ENCODE data around the gene PLCG2.

PLCG2 gene

GRCh38 chr16:81888520-81889394 lies 109.7 kb downstream of the PLCG2 start:
- TF ChIP-seq TOX (CRISPR knock-in tag; IDR thresholded peaks at IDR 0.05; ENCODE audit: borderline replicate concordance) (no peak), PPARA (CRISPR knock-in tag; IDR thresholded peaks at IDR 0.05; ENCODE audit: borderline replicate concordance) (no peak), POU6F1 (CRISPR knock-in tag; IDR thresholded peaks at IDR 0.05; ENCODE audit: borderline replicate concordance, low read depth) (no peak), ZNF8 (CRISPR knock-in tag; IDR thresholded peaks at IDR 0.05) (no peak), ISL1 (CRISPR knock-in tag; IDR thresholded peaks at IDR 0.05) (no peak), ZC3H10 (CRISPR knock-in tag; IDR thresholded peaks at IDR 0.05) (no peak), CSDC2 (CRISPR knock-in tag; IDR thresholded peaks at IDR 0.05) (no peak), TCF4 (CRISPR knock-in tag; IDR thresholded peaks at IDR 0.05; ENCODE audit: borderline replicate concordance) (no peak), CREB5 (CRISPR knock-in tag; IDR thresholded peaks at IDR 0.05; ENCODE audit: low read depth) (no peak), PATZ1 (CRISPR knock-in tag; IDR thresholded peaks at IDR 0.05; ENCODE audit: borderline replicate concordance) (no peak), ZFP30 (CRISPR knock-in tag; IDR thresholded peaks at IDR 0.05) (no peak), GLIS3 (CRISPR knock-in tag; IDR thresholded peaks at IDR 0.05) (no peak), CSRNP3 (CRISPR knock-in tag; IDR thresholded peaks at IDR 0.05) (no peak), ESRRG (CRISPR knock-in tag; IDR thresholded peaks at IDR 0.05) (no peak), BACH2 (CRISPR knock-in tag; IDR thresholded peaks at IDR 0.05; ENCODE audit: borderline replicate concordance) (no peak), ZFP3 (CRISPR knock-in tag; IDR thresholded peaks at IDR 0.05) (no peak), OSR1 (CRISPR knock-in tag; IDR thresholded peaks at IDR 0.05) (no peak), ARNTL (CRISPR knock-in tag; IDR thresholded peaks at IDR 0.05; ENCODE audit: borderline replicate concordance, low read depth) (no peak), RARB (CRISPR knock-in tag; IDR thresholded peaks at IDR 0.05) (no peak)
- ATAC-seq, result no peak

- no peak for ATAC-seq
- TF ChIP-seq CSDC2 (CRISPR knock-in tag; IDR thresholded peaks at IDR 0.05) (no peak), GLIS3 (CRISPR knock-in tag; IDR thresholded peaks at IDR 0.05) (no peak), ZNF70 (CRISPR knock-in tag; IDR thresholded peaks at IDR 0.05) (no peak), ZNF565 (CRISPR knock-in tag; conservative IDR thresholded peaks at IDR 0.05; ENCODE audit: low read depth) (no peak), CSRNP3 (CRISPR knock-in tag; IDR thresholded peaks at IDR 0.05) (no peak), ARNTL (CRISPR knock-in tag; IDR thresholded peaks at IDR 0.05; ENCODE audit: borderline replicate concordance, low read depth) (no peak), RARB (CRISPR knock-in tag; IDR thresholded peaks at IDR 0.05) (no peak), ZNF8 (CRISPR knock-in tag; IDR thresholded peaks at IDR 0.05) (no peak), TCF4 (CRISPR knock-in tag; IDR thresholded peaks at IDR 0.05; ENCODE audit: borderline replicate concordance) (no peak), ISL1 (CRISPR knock-in tag; IDR thresholded peaks at IDR 0.05) (no peak), OSR1 (CRISPR knock-in tag; IDR thresholded peaks at IDR 0.05) (no peak), SNAI2 (CRISPR knock-in tag; IDR thresholded peaks at IDR 0.05) (no peak), POU6F1 (CRISPR knock-in tag; IDR thresholded peaks at IDR 0.05; ENCODE audit: borderline replicate concordance, low read depth) (no peak), BACH2 (CRISPR knock-in tag; IDR thresholded peaks at IDR 0.05; ENCODE audit: borderline replicate concordance) (no peak), ZFP3 (CRISPR knock-in tag; IDR thresholded peaks at IDR 0.05) (no peak), ESRRG (CRISPR knock-in tag; IDR thresholded peaks at IDR 0.05) (no peak), PPARA (CRISPR knock-in tag; IDR thresholded peaks at IDR 0.05; ENCODE audit: borderline replicate concordance) (no peak), PATZ1 (CRISPR knock-in tag; IDR thresholded peaks at IDR 0.05; ENCODE audit: borderline replicate concordance) (no peak), ZC3H10 (CRISPR knock-in tag; IDR thresholded peaks at IDR 0.05) (no peak), ZFP30 (CRISPR knock-in tag; IDR thresholded peaks at IDR 0.05) (no peak)
Observed at GRCh38 chr16:81891736-81892364, 112.8 kb downstream of the PLCG2 start.
